Neural cell (in vitro differentiated cells): ENCODE data around the gene LUZP1. TPM values are rescaled to one million over a fixed set of nuclear protein-coding genes. Genes with fewer than 3 reads are reported as not detected.
"Not testable (repeated sequence)": the region's sequence is repeated elsewhere in the genome, so short reads cannot be mapped to it uniquely, and the experiment has no call there.

Experiments
- H2AFZ ChIP-seq: fragments of 200-600, 300-800 bp; sonication (generic), shearing (Covaris generic); 2 replicates; pipeline ENCODE4 v1.6.0; 2014; ENCODE audit warnings: low read depth, mild to moderate bottlenecking, antibody characterized with exemption, low read length, moderate library complexity
- H3F3A ChIP-seq: fragments of 200-600 bp; shearing (Covaris generic); 2 replicates; pipeline ENCODE4 v1.6.1; 2016; ENCODE audit warnings: mild to moderate bottlenecking, moderate library complexity, mixed read lengths, antibody characterized with exemption, low read length; ENCODE audit not compliant: insufficient read depth, poor library complexity, severe bottlenecking
- H3K27ac ChIP-seq: fragments of 200-600, 300-800 bp; sonication (generic), shearing (Covaris generic); 2 replicates; pipeline ENCODE4 v1.5.1; 2014; ENCODE audit warnings: mild to moderate bottlenecking, low read length, moderate library complexity
- H3K27me3 ChIP-seq: fragments of 300-800, 200-600 bp; sonication (generic), shearing (Covaris generic); 2 replicates; pipeline ENCODE4 v1.6.0; 2014; ENCODE audit warnings: mild to moderate bottlenecking, low read depth, low read length, moderate library complexity; ENCODE audit not compliant: insufficient read depth
- H3K36me3 ChIP-seq: fragments of 300-800, 200-600 bp; sonication (generic), shearing (Covaris generic); 2 replicates; pipeline ENCODE4 v1.5.1; 2014; ENCODE audit warnings: mild to moderate bottlenecking, antibody characterized with exemption, low read length, moderate library complexity; ENCODE audit not compliant: insufficient read depth
- H3K4me2 ChIP-seq: fragments of 300-800, 200-600 bp; sonication (generic), shearing (Covaris generic); 2 replicates; pipeline ENCODE4 v1.6.0; 2014; ENCODE audit warnings: mild to moderate bottlenecking, low read length
- H3K4me3 ChIP-seq: fragments of 300-800, 200-600 bp; sonication (generic), shearing (Covaris generic); 2 replicates; pipeline ENCODE4 v1.5.1; 2014; ENCODE audit warnings: mild to moderate bottlenecking, low read length, moderate library complexity
- H3K79me2 ChIP-seq: fragments of 200-600 bp; shearing (Covaris generic); replicated peaks from 2 replicates; pipeline ENCODE4 v1.6.0; 2014; ENCODE audit warnings: mild to moderate bottlenecking, low read length, moderate library complexity; ENCODE audit not compliant: insufficient read depth
- H3K9ac ChIP-seq: fragments of 300-800, 200-600 bp; sonication (generic), shearing (Covaris generic); 2 replicates; pipeline ENCODE4 v1.6.1; 2016; ENCODE audit warnings: mild to moderate bottlenecking, low read length, mixed read lengths
- H3K9me2 ChIP-seq: fragments of 200-600 bp; shearing (Covaris generic); 2 replicates; pipeline ENCODE4 v1.6.1; 2016; ENCODE audit warnings: mild to moderate bottlenecking, low read length, mixed read lengths; ENCODE audit not compliant: insufficient read depth
- H3K9me3 ChIP-seq: fragments of 200-600, 300-800 bp; sonication (generic), shearing (Covaris generic); 2 replicates; pipeline ENCODE4 v1.6.1; 2016; ENCODE audit warnings: mild to moderate bottlenecking, mixed run types, low read length, moderate library complexity, mixed read lengths
- H4K20me1 ChIP-seq: fragments of 200-600 bp; shearing (Covaris generic); 2 replicates; pipeline ENCODE4 v1.6.1; 2016; ENCODE audit warnings: mild to moderate bottlenecking, mixed run types; ENCODE audit not compliant: insufficient read depth
- CTCF ChIP-seq: fragments of 450-650 bp; IDR thresholded peaks from 2 replicates; pipeline ENCODE4 v1.5.1; 2014; ENCODE audit warnings: antibody characterized with exemption, mild to moderate bottlenecking, moderate library complexity; ENCODE audit not compliant: poor library complexity, severe bottlenecking
- EP300 ChIP-seq: fragments of 450-650 bp; conservative IDR thresholded peaks from 2 replicates; pipeline ENCODE4 v1.6.1; 2014; ENCODE audit warnings: antibody characterized with exemption, mild to moderate bottlenecking, moderate library complexity; ENCODE audit not compliant: poor library complexity, severe bottlenecking
- EZH2 ChIP-seq: fragments of 200-600, 300-800 bp; shearing (Covaris generic), sonication (generic); IDR thresholded peaks from 2 replicates; pipeline ENCODE4 v1.6.1; 2014; ENCODE audit warnings: antibody characterized with exemption, low read length, borderline replicate concordance, mild to moderate bottlenecking; ENCODE audit not compliant: insufficient read depth, poor library complexity, severe bottlenecking
- MXI1 ChIP-seq: fragments of 450-650 bp; conservative IDR thresholded peaks from 2 replicates; pipeline ENCODE4 v1.6.1; 2014; ENCODE audit warnings: antibody characterized with exemption, mild to moderate bottlenecking; ENCODE audit not compliant: poor library complexity, severe bottlenecking
- POLR2AphosphoS5 ChIP-seq: IDR thresholded peaks from 2 replicates; pipeline ENCODE4 v1.6.1; 2012
- RAD21 ChIP-seq: fragments of 450-650 bp; conservative IDR thresholded peaks from 2 replicates; pipeline ENCODE4 v1.6.1; 2014; ENCODE audit warnings: antibody characterized with exemption, mild to moderate bottlenecking, moderate library complexity
- REST ChIP-seq: IDR thresholded peaks from 2 replicates; pipeline ENCODE4 v1.6.1; 2012; ENCODE audit warnings: borderline replicate concordance
- SMC3 ChIP-seq: fragments of 450-650 bp; conservative IDR thresholded peaks from 2 replicates; pipeline ENCODE4 v1.6.1; 2014; ENCODE audit warnings: antibody characterized with exemption, mild to moderate bottlenecking, moderate library complexity; ENCODE audit not compliant: poor library complexity
- TAF1 ChIP-seq: IDR thresholded peaks from 2 replicates; pipeline ENCODE4 v1.6.1; 2012; ENCODE audit warnings: low read depth
- polyA plus RNA-seq: library from polyadenylated mRNA; depleted of rRNA; stranded (reverse); fragments of >200 nt; gene quantifications from 2 replicates; pipeline ENCODE4 v1.2.3, GENCODE V29; 2014

Gene LUZP1
- polyA plus RNA-seq, 1 donor from 2014 or later, result 2.3 TPM

- H3K27ac ChIP-seq, result no peak overlapping the region
- H3F3A ChIP-seq, result no peaks in the 10 kb centered on the region
- H3K9me2 ChIP-seq, result no peaks in the 10 kb centered on the region
- no peaks in the 10 kb centered on the region for H3K36me3 ChIP-seq
- H3K9me3 ChIP-seq, result no peaks in the 10 kb centered on the region
- H3K9ac ChIP-seq, result no peak overlapping the region
- no peaks in the 10 kb centered on the region for H3K79me2 ChIP-seq
- H3K4me2 ChIP-seq, result no peak overlapping the region
- no peak overlapping the region for H2AFZ ChIP-seq
- no peak overlapping the region for H3K4me3 ChIP-seq
- no peaks in the 10 kb centered on the region for H3K27me3 ChIP-seq
- TF ChIP-seq REST (no peak), MXI1 (no peak), CTCF (no peak), EZH2 (no peak), POLR2AphosphoS5 (no peak), TAF1 (no peak), EP300 (no peak), SMC3 (no peak), RAD21 (no peak)
- no peaks in the 10 kb centered on the region for H4K20me1 ChIP-seq
Measured at GRCh38 chr1:23193391-23194118, 24.9 kb upstream of the LUZP1 start.

- H3K4me2 ChIP-seq, result no peak overlapping the region
- no peak for TF ChIP-seq MXI1
- TF ChIP-seq EZH2, result no peak
- no peak for TF ChIP-seq TAF1
- TF ChIP-seq RAD21, result no peak
- no peak for TF ChIP-seq EP300
- no peaks in the 10 kb centered on the region for H3K79me2 ChIP-seq
- no peaks in the 10 kb centered on the region for H3F3A ChIP-seq
- H4K20me1 ChIP-seq, result no peaks in the 10 kb centered on the region
- H3K27me3 ChIP-seq, result no peaks in the 10 kb centered on the region
- no peak overlapping the region for H2AFZ ChIP-seq
- no peak overlapping the region for H3K9ac ChIP-seq
- H3K9me2 ChIP-seq, result no peaks in the 10 kb centered on the region
- H3K27ac ChIP-seq, result no peak overlapping the region
- no peaks in the 10 kb centered on the region for H3K36me3 ChIP-seq
- no peaks in the 10 kb centered on the region for H3K9me3 ChIP-seq
- H3K4me3 ChIP-seq, result no peak overlapping the region
Measured at GRCh38 chr1:23191199-23191598, 22.5 kb upstream of the LUZP1 start.

- not testable (repeated sequence) for H3F3A ChIP-seq, H3K79me2 ChIP-seq, H2AFZ ChIP-seq, H3K27me3 ChIP-seq, H3K9me3 ChIP-seq, H4K20me1 ChIP-seq, H3K4me2 ChIP-seq, H3K9me2 ChIP-seq, H3K4me3 ChIP-seq, H3K9ac ChIP-seq, H3K27ac ChIP-seq, H3K36me3 ChIP-seq
Measured at GRCh38 chr1:23188936-23189452, 20.3 kb upstream of the LUZP1 start.
